Measurements from ENCODE around the gene CEP170B.

The CEP170B gene

GRCh38 chr14:104877806-104878550, 12.9 kb downstream of the CEP170B start:
- Histone ChIP-seq H3K79me2 (ENCODE audit: insufficient read depth, low read length) (no peaks in the 10 kb centered on the region), H4K20me1 (ENCODE audit: insufficient read depth, low read length) (no peaks in the 10 kb centered on the region), H3K9ac (ENCODE audit: low read length) (no peak overlapping the region), H3K9me3 (ENCODE audit: low read length) (no peaks in the 10 kb centered on the region), H3K9me2 (ENCODE audit: low read depth, low read length) (no peaks in the 10 kb centered on the region), H3F3A (ENCODE audit: insufficient read depth, low read length) (no peaks in the 10 kb centered on the region), H2AFZ (ENCODE audit: low read length) (no peak overlapping the region), H3K4me2 (ENCODE audit: low read length) (no peak overlapping the region), H3K4me3 (ENCODE audit: low read depth, low read length, poor library complexity, severe bottlenecking) (no peak overlapping the region), H3K4me1 (ENCODE audit: insufficient read depth, low read length, severe bottlenecking) (no peaks in the 10 kb centered on the region), H3K36me3 (ENCODE audit: insufficient read depth, low read length) (no peaks in the 10 kb centered on the region), H3K27ac (ENCODE audit: low read depth, low read length, poor library complexity, severe bottlenecking) (no peak overlapping the region), H3K27me3 (ENCODE audit: insufficient read depth, low read length) (0 out of 2 replicates have a peak, but pooled peaks cover 5% of the 10 kb centered on the region)
- TF ChIP-seq, protein P1, sequence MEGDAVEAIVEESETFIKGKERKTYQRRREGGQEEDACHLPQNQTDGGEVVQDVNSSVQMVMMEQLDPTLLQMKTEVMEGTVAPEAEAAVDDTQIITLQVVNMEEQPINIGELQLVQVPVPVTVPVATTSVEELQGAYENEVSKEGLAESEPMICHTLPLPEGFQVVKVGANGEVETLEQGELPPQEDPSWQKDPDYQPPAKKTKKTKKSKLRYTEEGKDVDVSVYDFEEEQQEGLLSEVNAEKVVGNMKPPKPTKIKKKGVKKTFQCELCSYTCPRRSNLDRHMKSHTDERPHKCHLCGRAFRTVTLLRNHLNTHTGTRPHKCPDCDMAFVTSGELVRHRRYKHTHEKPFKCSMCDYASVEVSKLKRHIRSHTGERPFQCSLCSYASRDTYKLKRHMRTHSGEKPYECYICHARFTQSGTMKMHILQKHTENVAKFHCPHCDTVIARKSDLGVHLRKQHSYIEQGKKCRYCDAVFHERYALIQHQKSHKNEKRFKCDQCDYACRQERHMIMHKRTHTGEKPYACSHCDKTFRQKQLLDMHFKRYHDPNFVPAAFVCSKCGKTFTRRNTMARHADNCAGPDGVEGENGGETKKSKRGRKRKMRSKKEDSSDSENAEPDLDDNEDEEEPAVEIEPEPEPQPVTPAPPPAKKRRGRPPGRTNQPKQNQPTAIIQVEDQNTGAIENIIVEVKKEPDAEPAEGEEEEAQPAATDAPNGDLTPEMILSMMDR (IDR thresholded peaks at IDR 0.05; ENCODE audit: low read length) = no peak
- no peak for TF ChIP-seq EZH2 (IDR thresholded peaks at IDR 0.05; ENCODE audit: borderline replicate concordance, low read length)

DNA sequence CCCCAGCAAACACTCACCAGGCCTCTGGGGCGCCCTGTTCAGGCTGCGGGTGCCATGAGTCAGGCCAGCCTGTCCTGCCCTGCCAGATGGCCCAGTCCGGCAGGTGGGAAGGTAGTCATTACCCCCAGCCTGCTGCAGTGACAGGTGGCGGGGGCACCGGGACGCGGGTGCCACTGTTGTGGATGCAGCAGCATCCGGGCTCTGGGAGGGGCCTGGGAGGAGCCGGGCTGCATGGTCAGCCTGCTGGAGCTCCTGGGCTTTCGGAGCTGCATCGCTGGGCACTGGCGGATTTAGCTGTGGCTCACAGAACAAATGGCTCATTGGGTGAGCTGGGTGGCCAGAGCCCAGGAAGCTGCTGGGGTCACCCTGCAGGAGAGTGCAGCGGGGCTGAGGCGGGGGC, 13.5 kb downstream of the CEP170B start:
- Histone ChIP-seq H3K4me1 (ENCODE audit: insufficient read depth, low read length, severe bottlenecking) (no peaks in the 10 kb centered on the region), H3K79me2 (ENCODE audit: insufficient read depth, low read length) (no peaks in the 10 kb centered on the region)
- TF ChIP-seq, protein P1 (IDR thresholded peaks at IDR 0.05; ENCODE audit: low read length) = no peak
- no peak for TF ChIP-seq EZH2 (IDR thresholded peaks at IDR 0.05; ENCODE audit: borderline replicate concordance, low read length)

GRCh38 chr14:104879201-104879982, 14.3 kb downstream of the CEP170B start:
- Histone ChIP-seq H3F3A (ENCODE audit: insufficient read depth, low read length) (no peaks in the 10 kb centered on the region), H3K4me1 (ENCODE audit: insufficient read depth, low read length, severe bottlenecking) (no peaks in the 10 kb centered on the region), H3K4me2 (ENCODE audit: low read length) (no peak overlapping the region), H3K4me3 (ENCODE audit: low read depth, low read length, poor library complexity, severe bottlenecking) (no peak overlapping the region), H3K9me3 (ENCODE audit: low read length) (no peaks in the 10 kb centered on the region), H2AFZ (ENCODE audit: low read length) (no peak overlapping the region), H3K27ac (ENCODE audit: low read depth, low read length, poor library complexity, severe bottlenecking) (no peak overlapping the region), H4K20me1 (ENCODE audit: insufficient read depth, low read length) (no peaks in the 10 kb centered on the region), H3K9me2 (ENCODE audit: low read depth, low read length) (no peaks in the 10 kb centered on the region), H3K36me3 (ENCODE audit: insufficient read depth, low read length) (no peaks in the 10 kb centered on the region), H3K27me3 (ENCODE audit: insufficient read depth, low read length) (0 out of 2 replicates have a peak, but pooled peaks cover 5% of the 10 kb centered on the region), H3K9ac (ENCODE audit: low read length) (no peak overlapping the region), H3K79me2 (ENCODE audit: insufficient read depth, low read length) (no peaks in the 10 kb centered on the region)
- TF ChIP-seq EZH2 (IDR thresholded peaks at IDR 0.05; ENCODE audit: borderline replicate concordance, low read length) = no peak
- TF ChIP-seq, protein P1 (IDR thresholded peaks at IDR 0.05; ENCODE audit: low read length) = no peak

More for the DNA sequence above, 13.5 kb downstream of the CEP170B start:
- Histone ChIP-seq H3K36me3 (ENCODE audit: insufficient read depth, low read length) (no peaks in the 10 kb centered on the region), H3K27me3 (ENCODE audit: insufficient read depth, low read length) (0 out of 2 replicates have a peak, but pooled peaks cover 5% of the 10 kb centered on the region), H3F3A (ENCODE audit: insufficient read depth, low read length) (no peaks in the 10 kb centered on the region), H2AFZ (ENCODE audit: low read length) (no peak overlapping the region), H3K9ac (ENCODE audit: low read length) (no peak overlapping the region), H4K20me1 (ENCODE audit: insufficient read depth, low read length) (no peaks in the 10 kb centered on the region), H3K9me2 (ENCODE audit: low read depth, low read length) (no peaks in the 10 kb centered on the region), H3K27ac (ENCODE audit: low read depth, low read length, poor library complexity, severe bottlenecking) (no peak overlapping the region), H3K4me2 (ENCODE audit: low read length) (no peak overlapping the region), H3K4me3 (ENCODE audit: low read depth, low read length, poor library complexity, severe bottlenecking) (no peak overlapping the region), H3K9me3 (ENCODE audit: low read length) (no peaks in the 10 kb centered on the region)
